ENCODE results near the gene HADHB. TPM values are rescaled to one million over a fixed set of nuclear protein-coding genes. Genes with fewer than 3 reads are reported as not detected.

The HADHB gene
- total and polyA plus RNA-seq, 2 of the 13 experiments (the other 11 are each of a cell fraction or from before 2014, with no cell fraction given), result 112 to 238 TPM

DNA sequence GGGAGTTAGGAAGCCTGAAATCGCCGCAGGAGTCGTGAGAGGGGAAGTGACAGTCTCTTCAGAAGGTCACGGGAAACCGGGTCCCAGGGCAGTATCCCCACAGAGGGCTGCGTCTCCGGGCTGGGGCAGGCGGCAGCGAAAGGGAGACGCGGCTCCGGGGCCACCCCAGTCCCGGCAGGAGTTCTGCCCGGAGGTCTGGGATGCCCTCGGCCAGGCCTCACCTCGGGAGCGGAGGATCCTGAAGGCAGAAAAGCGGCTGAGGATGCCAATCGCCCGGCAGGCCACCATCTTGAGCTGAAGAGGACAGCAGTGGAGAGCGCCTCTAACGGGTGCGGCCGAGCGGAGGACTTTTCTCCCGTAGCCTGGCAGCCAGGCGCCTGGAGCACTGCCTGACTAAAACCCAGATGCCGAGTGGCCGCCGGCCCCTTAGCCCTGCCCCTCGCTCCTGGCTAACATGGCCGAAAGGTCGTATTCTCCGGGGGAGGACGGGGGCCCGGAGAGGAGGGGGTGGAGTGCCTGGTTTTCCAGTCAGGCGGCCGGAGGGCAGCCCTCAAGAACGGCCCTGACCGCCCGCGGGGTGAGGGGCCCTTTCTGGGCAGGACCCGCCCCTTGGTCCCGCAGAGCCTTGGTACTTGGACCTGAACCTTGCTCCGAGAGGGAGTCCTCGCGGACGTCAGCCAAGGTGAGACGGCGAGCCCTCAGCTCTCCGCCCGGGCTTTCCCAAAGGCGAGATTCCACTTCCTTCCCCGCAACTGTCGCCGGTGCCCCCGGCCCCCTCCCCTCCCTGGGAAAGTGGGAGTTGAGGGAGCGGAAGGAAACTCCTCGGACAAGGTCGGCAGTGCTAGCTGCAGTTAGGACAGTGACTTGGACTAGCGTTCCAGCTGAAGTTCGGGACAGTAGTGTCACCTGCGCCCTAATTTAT, at the start of gene HADHB, which contains the start of gene HADHA (continued):
- TF ChIP-seq, protein P1, sequence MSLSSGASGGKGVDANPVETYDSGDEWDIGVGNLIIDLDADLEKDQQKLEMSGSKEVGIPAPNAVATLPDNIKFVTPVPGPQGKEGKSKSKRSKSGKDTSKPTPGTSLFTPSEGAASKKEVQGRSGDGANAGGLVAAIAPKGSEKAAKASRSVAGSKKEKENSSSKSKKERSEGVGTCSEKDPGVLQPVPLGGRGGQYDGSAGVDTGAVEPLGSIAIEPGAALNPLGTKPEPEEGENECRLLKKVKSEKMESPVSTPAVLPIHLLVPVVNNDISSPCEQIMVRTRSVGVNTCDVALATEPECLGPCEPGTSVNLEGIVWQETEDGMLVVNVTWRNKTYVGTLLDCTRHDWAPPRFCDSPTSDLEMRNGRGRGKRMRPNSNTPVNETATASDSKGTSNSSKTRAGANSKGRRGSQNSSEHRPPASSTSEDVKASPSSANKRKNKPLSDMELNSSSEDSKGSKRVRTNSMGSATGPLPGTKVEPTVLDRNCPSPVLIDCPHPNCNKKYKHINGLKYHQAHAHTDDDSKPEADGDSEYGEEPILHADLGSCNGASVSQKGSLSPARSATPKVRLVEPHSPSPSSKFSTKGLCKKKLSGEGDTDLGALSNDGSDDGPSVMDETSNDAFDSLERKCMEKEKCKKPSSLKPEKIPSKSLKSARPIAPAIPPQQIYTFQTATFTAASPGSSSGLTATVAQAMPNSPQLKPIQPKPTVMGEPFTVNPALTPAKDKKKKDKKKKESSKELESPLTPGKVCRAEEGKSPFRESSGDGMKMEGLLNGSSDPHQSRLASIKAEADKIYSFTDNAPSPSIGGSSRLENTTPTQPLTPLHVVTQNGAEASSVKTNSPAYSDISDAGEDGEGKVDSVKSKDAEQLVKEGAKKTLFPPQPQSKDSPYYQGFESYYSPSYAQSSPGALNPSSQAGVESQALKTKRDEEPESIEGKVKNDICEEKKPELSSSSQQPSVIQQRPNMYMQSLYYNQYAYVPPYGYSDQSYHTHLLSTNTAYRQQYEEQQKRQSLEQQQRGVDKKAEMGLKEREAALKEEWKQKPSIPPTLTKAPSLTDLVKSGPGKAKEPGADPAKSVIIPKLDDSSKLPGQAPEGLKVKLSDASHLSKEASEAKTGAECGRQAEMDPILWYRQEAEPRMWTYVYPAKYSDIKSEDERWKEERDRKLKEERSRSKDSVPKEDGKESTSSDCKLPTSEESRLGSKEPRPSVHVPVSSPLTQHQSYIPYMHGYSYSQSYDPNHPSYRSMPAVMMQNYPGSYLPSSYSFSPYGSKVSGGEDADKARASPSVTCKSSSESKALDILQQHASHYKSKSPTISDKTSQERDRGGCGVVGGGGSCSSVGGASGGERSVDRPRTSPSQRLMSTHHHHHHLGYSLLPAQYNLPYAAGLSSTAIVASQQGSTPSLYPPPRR (CRISPR knock-in tag; IDR thresholded peaks at IDR 0.05; ENCODE audit: borderline replicate concordance), result peak; percentile 49; the same call in 1 of the 2 replicates
- TF ChIP-seq TAF15 (IDR thresholded peaks at IDR 0.05; ENCODE audit: low read depth, low read length, poor library complexity, severe bottlenecking), result peak; percentile 43
- no peak for TF ChIP-seq ZNF354B (CRISPR knock-in tag; IDR thresholded peaks at IDR 0.05)
- TF ChIP-seq ZNF850 (CRISPR knock-in tag; conservative IDR thresholded peaks at IDR 0.05), result peak; percentile 91; the same call in 1 of the 2 replicates
- TF ChIP-seq CBX5 (CRISPR knock-in tag; IDR thresholded peaks at IDR 0.05; ENCODE audit: borderline replicate concordance), result 0 out of 2 replicates have a peak, but pooled peaks have one; percentile 77
- TF ChIP-seq, protein P2, sequence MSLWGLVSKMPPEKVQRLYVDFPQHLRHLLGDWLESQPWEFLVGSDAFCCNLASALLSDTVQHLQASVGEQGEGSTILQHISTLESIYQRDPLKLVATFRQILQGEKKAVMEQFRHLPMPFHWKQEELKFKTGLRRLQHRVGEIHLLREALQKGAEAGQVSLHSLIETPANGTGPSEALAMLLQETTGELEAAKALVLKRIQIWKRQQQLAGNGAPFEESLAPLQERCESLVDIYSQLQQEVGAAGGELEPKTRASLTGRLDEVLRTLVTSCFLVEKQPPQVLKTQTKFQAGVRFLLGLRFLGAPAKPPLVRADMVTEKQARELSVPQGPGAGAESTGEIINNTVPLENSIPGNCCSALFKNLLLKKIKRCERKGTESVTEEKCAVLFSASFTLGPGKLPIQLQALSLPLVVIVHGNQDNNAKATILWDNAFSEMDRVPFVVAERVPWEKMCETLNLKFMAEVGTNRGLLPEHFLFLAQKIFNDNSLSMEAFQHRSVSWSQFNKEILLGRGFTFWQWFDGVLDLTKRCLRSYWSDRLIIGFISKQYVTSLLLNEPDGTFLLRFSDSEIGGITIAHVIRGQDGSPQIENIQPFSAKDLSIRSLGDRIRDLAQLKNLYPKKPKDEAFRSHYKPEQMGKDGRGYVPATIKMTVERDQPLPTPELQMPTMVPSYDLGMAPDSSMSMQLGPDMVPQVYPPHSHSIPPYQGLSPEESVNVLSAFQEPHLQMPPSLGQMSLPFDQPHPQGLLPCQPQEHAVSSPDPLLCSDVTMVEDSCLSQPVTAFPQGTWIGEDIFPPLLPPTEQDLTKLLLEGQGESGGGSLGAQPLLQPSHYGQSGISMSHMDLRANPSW (CRISPR knock-in tag; IDR thresholded peaks at IDR 0.05; ENCODE audit: borderline replicate concordance), result peak; percentile 37; the same call in 1 of the 2 replicates
- peak; percentile 65; the same call in 1 of the 2 replicates for TF ChIP-seq NFKB2 (CRISPR knock-in tag; IDR thresholded peaks at IDR 0.05; ENCODE audit: borderline replicate concordance)
- TF ChIP-seq ZNF710 (CRISPR knock-in tag; IDR thresholded peaks at IDR 0.05; ENCODE audit: borderline replicate concordance), result peak; percentile 70; the same call in 1 of the 2 replicates
- TF ChIP-seq TEF (CRISPR knock-in tag; IDR thresholded peaks at IDR 0.05), result no peak
- no peak for TF ChIP-seq ZBTB37 (CRISPR knock-in tag; IDR thresholded peaks at IDR 0.05)
- no peak; the same call in 1 of the 2 replicates for TF ChIP-seq ZNF460 (CRISPR knock-in tag; IDR thresholded peaks at IDR 0.05; ENCODE audit: borderline replicate concordance)
- peak; percentile 87; the same call in 1 of the 2 replicates for TF ChIP-seq ZNF414 (CRISPR knock-in tag; IDR thresholded peaks at IDR 0.05)
